Measurements from ENCODE around the gene CCDC172. TPM values are rescaled to one million over a fixed set of nuclear protein-coding genes. Genes with fewer than 3 reads are reported as not detected.

CCDC172 gene
- total RNA-seq, 1 experiment from 2014 or later, result not detected

- DNase-seq, result no peak
- Histone ChIP-seq H3K27ac (no peak overlapping the region), H3K4me1 (replicated peaks; ENCODE audit: insufficient read depth) (no peaks in the 10 kb centered on the region), H3K36me3 (ENCODE audit: low read depth) (no peaks in the 10 kb centered on the region), H3F3A (ENCODE audit: insufficient read depth, low read depth) (no peaks in the 10 kb centered on the region), H3K9me2 (ENCODE audit: insufficient read depth) (no peaks in the 10 kb centered on the region), H3K9me3 (ENCODE audit: insufficient read depth, low read depth) (no peaks in the 10 kb centered on the region), H3K27me3 (ENCODE audit: insufficient read depth, low read depth) (peaks cover 4% of the 10 kb centered on the region; the same call in 1 of the 2 replicates), H3K4me3 (no peak overlapping the region), H3K4me2 (no peak overlapping the region), H4K20me1 (ENCODE audit: insufficient read depth) (no peaks in the 10 kb centered on the region), H3K79me2 (ENCODE audit: low read depth) (no peaks in the 10 kb centered on the region), H2AFZ (no peak overlapping the region)
- POLR2A ChIA-PET (ENCODE audit: unreplicated experiment), result no interaction called here
- CTCF ChIA-PET, result no interaction called here
- TF ChIP-seq CTCF (conservative IDR thresholded peaks at IDR 0.05), result no peak
- TF ChIP-seq EZH2 (IDR thresholded peaks at IDR 0.05; ENCODE audit: low read depth), result no peak
- intact Hi-C loops (cut with micrococcal nuclease; ENCODE audit: unreplicated experiment), result no loop called here
- BruUV-seq (replicated peaks), result no TSS peak
Measured at GRCh38 chr10:116408719-116409118, 84.5 kb downstream of the CCDC172 start.

- H2AFZ ChIP-seq, result no peak overlapping the region
- no peaks in the 10 kb centered on the region for H3K4me1 ChIP-seq (replicated peaks; ENCODE audit: insufficient read depth)
- H3K9me3 ChIP-seq (ENCODE audit: insufficient read depth, low read depth), result no peaks in the 10 kb centered on the region
- ChIA-PET POLR2A (ENCODE audit: unreplicated experiment) (no interaction called here), CTCF (no interaction called here)
- no peaks in the 10 kb centered on the region for H4K20me1 ChIP-seq (ENCODE audit: insufficient read depth)
- H3K27ac ChIP-seq, result no peak overlapping the region
- no peaks in the 10 kb centered on the region for H3K36me3 ChIP-seq (ENCODE audit: low read depth)
- no peak for DNase-seq
- TF ChIP-seq CTCF (conservative IDR thresholded peaks at IDR 0.05) (no peak), EZH2 (IDR thresholded peaks at IDR 0.05; ENCODE audit: low read depth) (no peak)
- BruUV-seq (replicated peaks), result no TSS peak
- H3K27me3 ChIP-seq (ENCODE audit: insufficient read depth, low read depth), result no peaks in the 10 kb centered on the region; the same call in 1 of the 2 replicates
- no peak overlapping the region for H3K4me3 ChIP-seq
- H3F3A ChIP-seq (ENCODE audit: insufficient read depth, low read depth), result no peaks in the 10 kb centered on the region
- intact Hi-C loops (cut with micrococcal nuclease; ENCODE audit: unreplicated experiment), result no loop called here
- H3K9me2 ChIP-seq (ENCODE audit: insufficient read depth), result no peaks in the 10 kb centered on the region
- no peak overlapping the region for H3K4me2 ChIP-seq
- H3K79me2 ChIP-seq (ENCODE audit: low read depth), result no peaks in the 10 kb centered on the region
Measured at GRCh38 chr10:116410351-116410750, 86.1 kb downstream of the CCDC172 start.

GRCh38 chr10:116417821-116418220 is 93.6 kb downstream of the CCDC172 start:
- Histone ChIP-seq H3K9me3 (ENCODE audit: insufficient read depth, low read depth) (no peaks in the 10 kb centered on the region), H3K4me1 (replicated peaks; ENCODE audit: insufficient read depth) (no peaks in the 10 kb centered on the region), H3K79me2 (ENCODE audit: low read depth) (no peaks in the 10 kb centered on the region), H3K27me3 (ENCODE audit: insufficient read depth, low read depth) (no peaks in the 10 kb centered on the region), H3K27ac (no peak overlapping the region), H3K36me3 (ENCODE audit: low read depth) (no peaks in the 10 kb centered on the region), H3K4me2 (no peak overlapping the region), H2AFZ (no peak overlapping the region), H4K20me1 (ENCODE audit: insufficient read depth) (no peaks in the 10 kb centered on the region), H3K4me3 (no peak overlapping the region), H3K9me2 (ENCODE audit: insufficient read depth) (no peaks in the 10 kb centered on the region), H3F3A (ENCODE audit: insufficient read depth, low read depth) (no peaks in the 10 kb centered on the region)
- intact Hi-C loops (cut with micrococcal nuclease; ENCODE audit: unreplicated experiment), result no loop called here
- no TSS peak for BruUV-seq (replicated peaks)
- ChIA-PET CTCF (no interaction called here), POLR2A (ENCODE audit: unreplicated experiment) (no interaction called here)
- DNase-seq, result no peak
- TF ChIP-seq EZH2 (IDR thresholded peaks at IDR 0.05; ENCODE audit: low read depth) (no peak), CTCF (conservative IDR thresholded peaks at IDR 0.05) (no peak)

Measured in PC-9 (cell line).